Measurements from ENCODE around the gene CA5A.
A peak's percentile ranks its signal among the peaks of the same experiment; 100 is the strongest.
"Not testable (repeated sequence)": the region's sequence is repeated elsewhere in the genome, so short reads cannot be mapped to it uniquely, and the experiment has no call there.

The CA5A gene

GRCh38 chr16:87861300-87862099, 74.8 kb downstream of the CA5A start:
- DNase-seq, result not testable (repeated sequence)

DNA sequence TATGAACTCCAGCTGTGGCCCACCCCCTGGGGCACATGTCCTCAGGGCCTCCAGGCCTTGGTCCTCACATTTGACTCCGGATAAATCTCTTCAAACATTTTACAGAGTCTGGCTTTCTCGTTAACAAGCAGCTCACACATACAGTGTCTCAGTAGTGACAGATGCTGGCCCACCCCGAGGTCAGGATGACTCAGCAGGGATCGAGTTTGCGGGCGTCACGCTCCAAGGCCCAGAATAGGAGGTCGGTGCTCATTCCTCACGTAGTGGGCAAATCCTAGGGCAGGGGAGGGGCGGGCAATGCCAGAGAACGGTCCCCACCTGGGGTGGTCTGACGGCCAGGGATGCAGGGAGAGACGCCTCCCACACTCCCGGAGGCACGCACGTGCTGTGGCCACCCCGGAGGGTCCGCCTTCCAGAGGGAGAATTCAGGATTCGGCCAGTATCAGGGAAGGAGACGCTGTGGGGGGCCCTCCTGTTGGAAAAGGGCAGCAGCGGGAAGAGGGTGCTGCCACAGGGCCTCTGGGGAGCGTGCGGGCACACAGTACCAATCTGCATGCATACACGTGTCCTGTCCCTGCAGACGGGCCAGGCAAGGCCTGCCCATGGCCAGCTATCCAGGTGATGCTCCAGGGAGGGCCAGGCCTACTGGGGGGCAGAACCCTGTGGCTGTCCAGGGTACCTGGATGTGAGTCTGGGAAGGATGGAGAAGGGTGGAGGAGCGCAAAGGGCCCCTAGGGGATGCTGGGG, 75.6 kb downstream of the CA5A start:
- DNase-seq, result no peak

GRCh38 chr16:87858151-87858993, 78.0 kb downstream of the CA5A start:
- not testable (repeated sequence) for DNase-seq

DNA sequence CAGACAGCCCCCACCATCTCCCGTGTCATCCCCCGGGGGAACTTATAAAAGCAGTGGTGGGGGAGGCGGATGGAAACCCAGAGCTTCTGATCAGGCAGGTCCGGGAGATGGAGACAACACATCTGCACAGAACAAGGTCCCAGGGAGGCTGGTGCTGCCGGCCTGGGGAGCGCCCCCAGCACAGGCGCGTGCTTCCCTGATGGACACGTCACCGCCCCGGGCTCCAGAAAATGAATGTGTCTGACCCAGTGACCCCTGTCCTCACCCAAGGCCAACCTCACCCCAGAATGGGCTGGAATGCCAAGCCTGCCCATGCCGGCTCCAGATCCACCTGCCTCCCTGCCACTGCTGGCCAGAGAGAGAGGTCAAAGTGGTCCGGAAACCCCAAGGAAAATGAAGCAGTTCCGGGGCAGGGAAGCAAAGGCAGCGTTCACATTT, 79.5 kb downstream of the CA5A start:
- DNase-seq, result no peak

GRCh38 chr16:87855852-87856715, 80.2 kb downstream of the CA5A start:
- DNase-seq, result no peak

GRCh38 chr16:87854907-87855683, 81.2 kb downstream of the CA5A start:
- DNase-seq, result no peak

DNA sequence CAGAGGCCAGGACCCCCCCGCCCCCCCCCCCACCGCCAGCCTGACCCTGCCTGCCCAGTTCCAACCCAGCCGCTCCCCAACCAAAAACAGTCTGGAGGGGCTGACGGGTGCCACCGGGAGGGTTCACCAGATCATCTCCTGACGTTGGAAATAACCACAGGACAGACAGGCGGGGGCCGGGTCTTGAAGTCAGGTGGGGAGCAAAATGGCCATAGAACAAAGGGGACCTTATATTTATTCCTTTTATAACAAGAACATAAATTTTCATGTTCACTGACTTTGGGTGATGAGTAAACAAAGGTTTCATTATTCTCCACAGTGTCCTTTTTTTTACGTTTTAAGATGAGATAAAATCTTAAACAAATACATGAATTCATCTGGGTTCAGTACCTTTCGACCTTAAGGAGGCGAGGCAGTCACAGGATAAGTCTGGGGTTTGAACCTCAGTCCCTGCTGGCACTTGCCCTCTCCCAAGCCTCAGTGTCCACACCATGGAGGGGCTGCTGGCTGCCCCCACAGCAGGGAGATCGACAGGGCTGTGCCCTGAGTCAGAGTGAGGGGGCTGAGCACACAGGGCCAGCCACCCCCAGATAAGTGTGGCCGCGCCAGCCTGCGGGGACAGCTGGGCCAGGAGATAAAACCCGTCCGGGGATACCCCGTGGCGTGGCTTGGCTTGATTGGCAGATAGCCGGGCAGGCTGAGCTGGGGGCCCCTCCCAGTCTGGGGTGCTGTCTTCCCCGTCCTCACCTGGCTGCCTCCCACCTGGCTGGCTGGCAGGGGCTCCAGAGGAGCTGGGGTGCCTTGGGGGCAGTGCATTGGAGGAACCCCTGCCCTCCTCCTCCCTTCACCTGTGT, 82.0 kb downstream of the CA5A start:
- DNase-seq, result no peak

DNA sequence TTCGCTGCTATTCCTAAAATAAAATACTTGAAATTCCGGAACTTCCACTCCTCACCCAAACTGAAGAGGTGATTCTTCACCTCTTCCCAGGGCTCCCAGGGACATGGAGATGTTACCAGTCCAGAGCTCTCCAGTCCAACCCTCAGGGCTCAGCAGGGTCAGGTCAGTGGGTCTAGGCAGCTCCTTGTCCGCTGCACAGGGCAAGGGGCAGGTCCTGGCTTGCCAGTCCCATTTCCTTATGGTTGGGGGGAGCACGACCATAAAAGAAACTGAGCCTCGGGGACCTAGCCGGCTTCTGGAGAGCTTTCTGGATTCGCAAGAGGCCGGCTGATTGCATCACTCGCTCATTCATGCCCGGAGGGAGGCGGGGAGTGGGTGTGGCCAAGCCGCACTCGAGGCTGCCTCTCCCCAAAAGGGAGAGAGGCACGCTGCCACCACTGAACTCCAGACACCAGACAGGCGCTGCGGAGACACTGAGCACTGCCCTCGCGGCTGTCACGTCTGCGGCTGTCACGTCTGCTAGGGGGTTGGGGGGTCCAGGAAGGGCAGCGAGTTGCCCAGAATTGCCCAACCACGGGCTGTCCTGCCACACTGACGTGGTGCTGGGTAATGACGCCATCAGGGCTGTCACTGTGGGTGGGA, 82.8 kb downstream of the CA5A start:
- DNase-seq, result peak; percentile 93

DNA sequence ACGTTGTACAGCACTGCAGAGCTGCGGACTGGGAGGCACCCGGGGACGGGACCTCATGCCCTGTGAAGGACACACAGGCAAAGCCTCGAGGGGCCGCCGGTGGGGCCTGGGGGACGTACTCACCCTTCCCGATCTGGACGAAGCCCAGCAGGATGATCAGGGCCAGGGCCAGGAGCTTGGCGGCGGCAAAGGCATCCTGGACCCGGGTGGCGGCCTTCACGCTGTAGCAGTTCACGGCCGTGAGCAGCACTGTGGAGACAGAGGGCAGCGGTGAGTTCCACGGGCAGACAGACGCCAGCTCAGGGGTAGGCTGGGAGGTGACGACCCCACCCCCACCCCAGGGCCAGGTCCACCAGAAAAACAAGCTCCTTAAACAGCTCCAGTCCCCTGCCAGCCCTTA, 84.7 kb downstream of the CA5A start:
- DNase-seq, result no peak

- DNase-seq, result no peak
These were observed 85.2 kb downstream of the CA5A start for GRCh38 chr16:87851141-87851587.

- DNase-seq, result peak; percentile 83
These were observed 86.0 kb downstream of the CA5A start for GRCh38 chr16:87850009-87851006.

- DNase-seq, result no peak
These were observed 86.8 kb downstream of the CA5A start for GRCh38 chr16:87849419-87850008.

GRCh38 chr16:87848676-87849345, 87.5 kb downstream of the CA5A start:
- DNase-seq, result no peak

GRCh38 chr16:87847785-87848675, 88.3 kb downstream of the CA5A start:
- DNase-seq, result no peak

DNA sequence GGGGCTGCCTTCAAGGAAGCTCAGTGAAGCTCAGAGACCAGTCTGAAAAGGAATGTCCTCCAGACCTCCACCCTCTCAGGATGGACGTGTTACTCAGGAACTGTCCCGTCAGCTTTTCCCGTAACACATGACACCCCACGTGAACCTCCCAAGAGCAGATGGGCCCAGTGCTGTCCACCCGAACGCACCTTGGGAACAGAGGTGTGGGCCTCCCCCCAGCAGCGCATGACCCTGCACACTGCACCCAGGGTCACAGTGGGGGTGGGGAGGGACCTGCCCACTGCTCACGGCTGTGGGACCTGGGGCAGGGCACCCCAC, 88.9 kb downstream of the CA5A start:
- DNase-seq, result no peak

DNA sequence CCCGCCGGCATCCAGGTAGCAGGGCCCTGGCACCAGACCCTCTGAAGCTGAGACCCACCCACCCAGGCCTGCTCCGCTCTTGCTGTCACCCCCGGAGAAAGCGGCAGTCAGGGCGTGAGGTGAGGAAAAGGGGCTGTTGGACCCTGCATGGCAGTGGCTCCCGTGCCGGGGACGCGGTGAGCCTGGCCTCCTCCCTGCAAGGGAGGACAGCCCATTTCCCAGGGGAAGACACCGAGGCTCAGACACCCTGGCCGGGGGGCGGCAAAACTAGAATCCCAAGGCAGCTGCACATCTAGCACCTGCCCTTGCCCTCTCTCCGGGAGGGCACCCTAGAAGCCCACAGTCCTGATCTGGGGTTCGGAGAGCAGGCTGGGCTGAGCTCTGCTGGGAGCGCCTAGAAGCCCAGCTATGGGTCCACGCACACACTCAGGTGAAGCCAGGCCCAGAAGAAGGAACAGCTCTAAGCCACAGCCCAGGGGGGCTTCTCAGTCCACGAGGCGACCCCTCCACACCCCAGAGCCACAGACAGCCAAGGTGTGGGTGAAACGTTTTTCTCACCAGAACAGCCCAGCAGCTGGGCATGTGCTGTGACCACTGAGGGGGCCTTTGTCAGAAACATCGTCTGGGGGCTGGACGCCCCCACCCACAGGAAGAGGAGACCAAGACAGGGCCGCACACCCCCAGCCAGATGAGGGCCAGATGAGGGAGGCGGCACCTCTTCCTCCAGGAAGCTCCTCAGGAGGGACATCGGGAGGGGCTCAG, 89.4 kb downstream of the CA5A start:
- DNase-seq, result no peak

Data from activated CD4-positive, alpha-beta T cell treated with anti-CD3 and anti-CD28 coated beads for 48 hours (primary cell).